HG03280 (cell line): ENCODE results near the gene LFNG.

Source experiments
- ATAC-seq: cut with Tn5 transposase; IDR thresholded peaks from one replicate; pipeline ENCODE4 v1.9.1; 2021; ENCODE audit warnings: mild to moderate bottlenecking, moderate library complexity; ENCODE audit not compliant: unreplicated experiment

Gene LFNG, protein sequence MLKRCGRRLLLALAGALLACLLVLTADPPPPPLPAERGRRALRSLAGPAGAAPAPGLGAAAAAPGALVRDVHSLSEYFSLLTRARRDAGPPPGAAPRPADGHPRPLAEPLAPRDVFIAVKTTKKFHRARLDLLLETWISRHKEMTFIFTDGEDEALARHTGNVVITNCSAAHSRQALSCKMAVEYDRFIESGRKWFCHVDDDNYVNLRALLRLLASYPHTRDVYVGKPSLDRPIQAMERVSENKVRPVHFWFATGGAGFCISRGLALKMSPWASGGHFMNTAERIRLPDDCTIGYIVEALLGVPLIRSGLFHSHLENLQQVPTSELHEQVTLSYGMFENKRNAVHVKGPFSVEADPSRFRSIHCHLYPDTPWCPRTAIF

GRCh38 chr7:2519119-2519930 is at the start of gene LFNG:
Gene LFNG (plus strand): TSS chr7:2519774. CDS start chr7:2519862, 88 bp downstream.
- peak; percentile 88 for ATAC-seq

DNA sequence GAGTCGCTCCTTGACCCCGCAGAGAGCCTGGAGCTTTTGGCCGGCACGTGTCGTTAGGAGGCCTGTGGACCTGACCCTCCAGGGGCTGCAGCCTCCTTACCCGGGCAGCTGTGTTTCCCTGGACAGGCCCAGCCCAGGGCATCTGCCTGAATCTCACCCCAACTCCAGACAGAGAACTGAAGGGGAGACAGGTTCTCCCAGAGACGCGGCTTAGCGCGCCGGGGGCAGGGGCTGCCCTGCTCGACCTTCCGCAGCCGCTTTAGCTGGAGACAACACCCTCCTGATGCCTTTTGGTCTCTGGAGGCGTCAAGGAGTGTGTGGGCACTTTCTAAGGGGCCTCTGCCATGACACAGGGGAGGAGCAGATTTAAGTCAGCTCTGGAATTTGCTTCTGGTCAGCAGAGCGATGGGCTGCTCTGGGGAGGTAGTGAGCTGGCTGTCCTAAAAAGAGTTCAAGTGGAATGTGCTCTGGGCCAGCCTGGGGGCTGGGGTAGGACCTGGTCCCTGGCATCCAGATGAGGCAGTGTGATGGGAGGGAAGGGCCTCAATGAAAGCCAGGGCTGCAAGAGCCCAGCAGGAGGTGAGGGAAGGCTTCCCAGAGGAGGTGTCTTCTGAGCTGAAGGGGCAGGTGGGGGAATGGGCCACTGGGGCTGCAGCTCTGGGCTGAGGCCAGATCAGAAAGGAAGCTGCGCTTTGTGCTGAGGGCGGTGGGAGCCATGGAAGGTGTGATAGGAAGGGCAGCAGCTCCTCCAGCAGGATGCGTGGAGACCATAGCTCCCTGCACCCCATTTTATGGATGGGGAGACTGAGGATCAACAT is 49.2 kb upstream of the LFNG start:
- no peak for ATAC-seq

DNA sequence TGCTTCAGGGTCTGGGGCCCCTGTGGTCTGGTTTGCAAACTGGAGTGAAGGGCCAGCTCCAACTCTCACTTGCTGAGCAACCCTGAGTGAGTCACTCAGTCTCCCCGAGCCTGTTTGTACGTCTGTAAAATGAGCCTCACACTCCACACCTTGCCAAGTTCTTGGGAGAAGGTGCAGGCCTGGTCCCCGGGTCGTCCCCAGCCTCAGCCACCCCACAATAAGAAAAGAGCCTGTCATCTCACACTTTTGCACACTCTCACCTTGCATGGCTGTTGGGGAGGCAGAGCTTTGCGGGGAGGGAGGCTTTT is 48.6 kb upstream of the LFNG start:
- no peak for ATAC-seq

GRCh38 chr7:2471396-2471795 is 48.2 kb upstream of the LFNG start:
- ATAC-seq, result no peak

GRCh38 chr7:2472739-2473138 is 46.8 kb upstream of the LFNG start:
- no peak for ATAC-seq

DNA sequence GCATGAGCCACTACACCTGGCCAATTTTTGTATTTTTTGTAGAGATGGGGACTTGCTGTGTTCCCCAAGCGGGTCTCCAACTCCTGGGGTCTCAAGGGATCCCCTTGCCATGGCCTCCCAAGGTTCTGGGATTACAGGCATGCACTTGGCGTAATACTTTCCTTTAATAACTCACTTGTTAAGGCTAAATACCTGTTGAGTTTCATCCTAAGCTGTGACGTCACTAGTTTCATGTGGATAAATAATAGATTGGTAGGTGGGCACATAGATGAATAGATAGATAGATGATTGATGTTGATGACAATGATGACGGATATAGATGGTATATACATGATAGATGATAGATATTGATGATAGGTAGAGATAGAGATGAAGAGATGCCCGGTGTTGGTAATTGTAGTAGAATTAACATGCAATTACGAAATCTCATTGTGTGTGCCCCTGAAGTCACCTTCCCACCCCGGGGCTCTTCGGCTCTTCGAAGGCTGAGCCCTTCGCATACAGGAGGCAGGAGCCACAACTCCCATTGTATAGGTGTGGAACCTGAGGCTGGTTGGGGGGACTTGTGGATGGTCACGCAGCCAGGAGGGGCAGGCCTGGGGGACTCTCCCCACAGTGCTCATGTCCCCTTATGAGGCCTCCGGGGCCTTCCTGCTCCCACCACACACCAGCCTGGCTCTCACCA is 45.9 kb upstream of the LFNG start:
- no peak for ATAC-seq

DNA sequence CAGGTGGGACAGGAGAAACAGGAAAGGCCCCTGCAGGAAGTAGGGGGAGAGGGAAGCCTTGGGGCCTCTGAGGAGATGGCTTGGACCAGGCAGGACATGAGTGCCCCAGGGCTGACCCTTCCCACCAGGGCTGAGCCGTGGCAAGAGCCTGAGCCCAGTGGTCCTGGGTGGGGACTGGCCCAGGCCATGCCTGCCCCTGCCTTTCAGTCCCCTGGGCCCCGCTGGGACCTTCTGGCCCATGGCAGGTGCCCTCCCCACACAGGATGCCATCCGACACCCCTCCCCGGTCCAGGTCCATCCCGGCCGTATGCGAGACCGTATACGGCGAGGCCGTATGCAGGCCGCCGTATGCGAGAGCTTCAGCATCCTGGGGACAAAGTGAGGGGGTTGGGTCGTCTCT is 45.4 kb upstream of the LFNG start:
- ATAC-seq, result no peak

GRCh38 chr7:2474813-2475677 is 44.5 kb upstream of the LFNG start:
- ATAC-seq, result no peak

GRCh38 chr7:2475678-2476015 is 43.9 kb upstream of the LFNG start:
- no peak for ATAC-seq

- no peak for ATAC-seq
Observed at GRCh38 chr7:2476298-2476697, 43.3 kb upstream of the LFNG start, which contains the start of gene GRIFIN. Gene GRIFIN (minus strand): TSS chr7:2476398. CDS start chr7:2476383, 15 bp downstream.

DNA sequence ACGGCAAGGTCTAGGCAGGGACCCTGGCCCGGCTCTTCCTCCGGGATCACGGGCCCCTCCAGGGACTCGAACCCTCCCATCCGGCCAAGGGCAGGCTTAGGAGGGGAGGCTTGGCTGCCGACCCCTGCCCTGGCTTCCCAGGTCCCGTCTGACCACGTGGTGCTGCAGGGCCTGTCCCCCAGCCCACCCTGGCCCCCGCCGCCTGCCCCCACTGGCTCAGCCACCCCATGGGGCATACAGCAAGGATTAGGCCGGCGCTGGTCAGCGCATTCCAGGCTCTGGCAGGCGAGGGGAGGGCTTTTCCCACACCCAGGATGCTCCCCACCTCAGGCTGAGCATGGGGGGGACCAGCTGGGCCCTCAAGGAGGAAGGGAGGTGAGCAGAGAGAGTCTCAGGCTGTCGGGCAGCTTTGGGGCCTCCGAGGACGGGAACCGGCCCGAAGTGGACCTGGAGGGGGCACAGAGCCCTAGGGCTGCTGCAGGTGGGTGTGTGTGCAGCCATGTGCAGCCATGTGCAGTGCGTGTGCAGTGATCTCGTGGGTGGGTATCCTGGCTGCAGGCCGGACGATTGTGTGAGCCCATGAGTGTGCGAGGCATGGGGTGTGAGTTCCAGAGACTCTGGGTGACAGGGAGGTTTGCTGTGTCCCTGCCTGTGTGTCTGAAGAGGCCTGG is 42.7 kb upstream of the LFNG start:
- ATAC-seq, result no peak

- no peak for ATAC-seq
Observed at GRCh38 chr7:2477447-2478398, 41.9 kb upstream of the LFNG start.

GRCh38 chr7:2478399-2478785 is 41.2 kb upstream of the LFNG start:
- no peak for ATAC-seq

- no peak for ATAC-seq
Observed at GRCh38 chr7:2478800-2479199, 40.8 kb upstream of the LFNG start.

- no peak for ATAC-seq
Observed at GRCh38 chr7:2479276-2480069, 40.1 kb upstream of the LFNG start.

- ATAC-seq, result no peak
Observed at GRCh38 chr7:2480070-2480408, 39.5 kb upstream of the LFNG start.

DNA sequence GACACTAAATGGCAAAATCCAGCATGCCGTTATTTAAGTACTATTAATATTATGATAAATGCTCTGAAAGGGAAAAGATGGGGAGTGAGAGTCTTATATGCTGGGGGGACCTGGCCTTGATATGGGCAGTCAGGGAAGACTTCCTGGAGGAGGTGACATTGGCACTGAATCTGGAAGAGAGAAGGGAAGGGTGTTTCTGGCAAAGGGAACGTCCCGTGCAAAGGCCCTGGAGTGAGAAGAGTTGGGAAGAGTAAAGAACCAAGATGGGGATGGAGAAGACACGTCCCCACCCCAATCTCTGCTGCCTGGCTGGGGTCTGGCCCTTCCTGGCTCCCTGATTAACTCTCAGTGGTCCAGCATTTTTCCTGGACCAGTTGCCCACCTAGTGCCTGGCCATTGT is 38.4 kb upstream of the LFNG start:
- ATAC-seq, result no peak
